GM19328 (cell line): ENCODE results near the gene UBL3.

Experiments used
- ATAC-seq: cut with Tn5 transposase; IDR thresholded peaks from one replicate; pipeline ENCODE4 v1.9.1; 2021; ENCODE audit warnings: mild to moderate bottlenecking, moderate library complexity; ENCODE audit not compliant: unreplicated experiment

Gene UBL3

GRCh38 chr13:29858231-29858630, 7.8 kb upstream of the UBL3 start:
- no peak for ATAC-seq

- no peak for ATAC-seq
These were observed 6.7 kb upstream of the UBL3 start for GRCh38 chr13:29857085-29857484.

GRCh38 chr13:29856426-29856825, 6.0 kb upstream of the UBL3 start:
- ATAC-seq, result no peak

- ATAC-seq, result no peak
These were observed 5.4 kb upstream of the UBL3 start for GRCh38 chr13:29855784-29856183.

GRCh38 chr13:29855009-29855408, 4.6 kb upstream of the UBL3 start:
- ATAC-seq, result no peak

- ATAC-seq, result no peak
These were observed 2.7 kb upstream of the UBL3 start for GRCh38 chr13:29853131-29853530.

- ATAC-seq, result no peak
These were observed 2.1 kb upstream of the UBL3 start for GRCh38 chr13:29852472-29853054.

- ATAC-seq, result peak; percentile 25
These were observed 645 bp downstream of the UBL3 start for GRCh38 chr13:29849731-29850212.

GRCh38 chr13:29849071-29849631, 1.3 kb downstream of the UBL3 start:
- no peak for ATAC-seq

GRCh38 chr13:29847501-29847983, 2.9 kb downstream of the UBL3 start:
- ATAC-seq, result no peak

GRCh38 chr13:29846475-29847256, 3.8 kb downstream of the UBL3 start:
- no peak for ATAC-seq

- ATAC-seq, result no peak
These were observed 4.9 kb downstream of the UBL3 start for GRCh38 chr13:29845440-29846056.

- ATAC-seq, result no peak
These were observed 6.0 kb downstream of the UBL3 start for GRCh38 chr13:29844441-29844840.

GRCh38 chr13:29840585-29840984, 9.8 kb downstream of the UBL3 start:
- ATAC-seq, result no peak

GRCh38 chr13:29835280-29836061, 14.9 kb downstream of the UBL3 start:
- ATAC-seq, result no peak

- ATAC-seq, result no peak
These were observed 17.6 kb downstream of the UBL3 start for GRCh38 chr13:29832761-29833298.

GRCh38 chr13:29830000-29830399, 20.4 kb downstream of the UBL3 start:
- ATAC-seq, result no peak

- ATAC-seq, result no peak
These were observed 31.3 kb downstream of the UBL3 start for GRCh38 chr13:29819143-29819542.

GRCh38 chr13:29817604-29818378, 32.6 kb downstream of the UBL3 start:
- peak; percentile 95 for ATAC-seq

- no peak for ATAC-seq
These were observed 33.7 kb downstream of the UBL3 start for GRCh38 chr13:29816715-29817114.
